HEK293T (cell line): ENCODE data around the gene FAM3D.

ENCODE experiments used
- CTCF ChIA-PET: fragments of 350-600 bp; formaldehyde crosslinking; extraction: SDS; loops from one replicate; lab custom pipeline; 2021; ENCODE audit warnings: antibody characterized with exemption, inconsistent platforms; lab: Yijun Ruan, JAX
- POLR2A ChIA-PET: fragments of 350-600 bp; formaldehyde crosslinking; extraction: SDS; loops from one replicate; lab custom pipeline; 2020; ENCODE audit warnings: antibody characterized with exemption, inconsistent platforms; lab: Yijun Ruan, JAX
- DNase-seq: peaks from one replicate; pipeline ENCODE4 v3.0.0; 2012; ENCODE audit warnings: mixed read lengths; ENCODE audit errors: extremely low spot score
- ARNT ChIP-seq: fragments of 450-650 bp; IDR thresholded peaks from 2 replicates; pipeline ENCODE4 v1.6.1; 2017; ENCODE audit warnings: mild to moderate bottlenecking
- BHLHE40 ChIP-seq: fragments of 450-650 bp; IDR thresholded peaks from 2 replicates; pipeline ENCODE4 v1.6.1; 2016; ENCODE audit warnings: mild to moderate bottlenecking, moderate library complexity, borderline replicate concordance
- CTBP1 ChIP-seq: fragments of 450-650 bp; IDR thresholded peaks from 2 replicates; pipeline ENCODE4 v1.6.1; 2016; ENCODE audit warnings: borderline replicate concordance
- ELF4 ChIP-seq: fragments of 450-650 bp; IDR thresholded peaks from 2 replicates; pipeline ENCODE4 v1.6.1; 2017; ENCODE audit warnings: antibody characterized with exemption
- FOXA1 ChIP-seq: fragments of 450-650 bp; IDR thresholded peaks from 2 replicates; pipeline ENCODE4 v1.6.1; 2016; ENCODE audit warnings: mild to moderate bottlenecking
- FOXK2 ChIP-seq: fragments of 450-650 bp; IDR thresholded peaks from 2 replicates; pipeline ENCODE4 v1.6.1; 2016; ENCODE audit warnings: mild to moderate bottlenecking
- FOXM1 ChIP-seq: fragments of 450-650 bp; IDR thresholded peaks from 2 replicates; pipeline ENCODE4 v1.6.1; 2017; ENCODE audit warnings: mild to moderate bottlenecking, borderline replicate concordance
- HDGF ChIP-seq: fragments of 450-650 bp; IDR thresholded peaks from 2 replicates; pipeline ENCODE4 v1.6.1; 2017; ENCODE audit warnings: antibody characterized with exemption, borderline replicate concordance
- L3MBTL2 ChIP-seq: fragments of 450-650 bp; conservative IDR thresholded peaks from 2 replicates; pipeline ENCODE4 v1.6.1; 2016; ENCODE audit warnings: mild to moderate bottlenecking
- LEF1 ChIP-seq: fragments of 450-650 bp; IDR thresholded peaks from 2 replicates; pipeline ENCODE4 v1.6.1; 2017; ENCODE audit warnings: mild to moderate bottlenecking, borderline replicate concordance
- NFRKB ChIP-seq: fragments of 450-650 bp; IDR thresholded peaks from 2 replicates; pipeline ENCODE4 v1.6.1; 2016; ENCODE audit warnings: mild to moderate bottlenecking, moderate library complexity
- SP1 ChIP-seq: fragments of 450-650 bp; IDR thresholded peaks from 2 replicates; pipeline ENCODE4 v1.6.1; 2017
- SUZ12 ChIP-seq: fragments of 450-650 bp; IDR thresholded peaks from 2 replicates; pipeline ENCODE4 v1.6.1; 2016; ENCODE audit warnings: mild to moderate bottlenecking
- TARDBP ChIP-seq: fragments of 450-650 bp; IDR thresholded peaks from 2 replicates; pipeline ENCODE4 v1.6.1; 2016
- ZNF384 ChIP-seq: fragments of 450-650 bp; IDR thresholded peaks from 2 replicates; pipeline ENCODE4 v1.6.1; 2016
- TF ChIP-seq, protein P1 (sequence below): fragments of 450-650 bp; IDR thresholded peaks from 2 replicates; pipeline ENCODE4 v1.6.1; 2016

Gene FAM3D

DNA sequence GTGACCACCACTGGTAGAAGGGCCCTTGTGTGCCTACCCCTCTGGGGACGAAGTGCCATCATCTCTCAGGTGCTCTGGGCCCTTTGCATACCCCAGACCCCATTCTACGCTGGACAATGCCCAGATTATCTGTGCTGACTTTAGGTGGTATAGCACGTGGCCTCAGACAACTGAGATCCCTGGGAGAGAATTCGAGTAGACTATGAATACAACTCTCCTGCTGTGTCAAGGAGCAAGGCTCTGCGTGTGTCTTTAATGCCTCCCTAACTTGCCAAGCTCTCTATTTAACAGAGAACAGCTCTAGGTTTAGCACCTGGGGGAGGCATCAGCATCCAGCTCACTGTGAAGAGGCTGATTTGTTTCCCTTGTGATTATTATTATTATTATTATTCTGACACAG is 29.1 kb downstream of the FAM3D start:
- no peak for DNase-seq
- TF ChIP-seq L3MBTL2: no peak
- TF ChIP-seq, protein P1, sequence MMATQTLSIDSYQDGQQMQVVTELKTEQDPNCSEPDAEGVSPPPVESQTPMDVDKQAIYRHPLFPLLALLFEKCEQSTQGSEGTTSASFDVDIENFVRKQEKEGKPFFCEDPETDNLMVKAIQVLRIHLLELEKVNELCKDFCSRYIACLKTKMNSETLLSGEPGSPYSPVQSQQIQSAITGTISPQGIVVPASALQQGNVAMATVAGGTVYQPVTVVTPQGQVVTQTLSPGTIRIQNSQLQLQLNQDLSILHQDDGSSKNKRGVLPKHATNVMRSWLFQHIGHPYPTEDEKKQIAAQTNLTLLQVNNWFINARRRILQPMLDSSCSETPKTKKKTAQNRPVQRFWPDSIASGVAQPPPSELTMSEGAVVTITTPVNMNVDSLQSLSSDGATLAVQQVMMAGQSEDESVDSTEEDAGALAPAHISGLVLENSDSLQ: no peak
- TF ChIP-seq HDGF: no peak
- no peak for TF ChIP-seq NFRKB
- TF ChIP-seq LEF1: no peak
- TF ChIP-seq FOXK2: no peak
- TF ChIP-seq SP1: no peak
- TF ChIP-seq TARDBP: no peak
- no peak for TF ChIP-seq ARNT
- TF ChIP-seq ZNF384: no peak
- no peak for TF ChIP-seq FOXA1
- TF ChIP-seq ELF4: no peak
- no peak for TF ChIP-seq BHLHE40
- no peak for TF ChIP-seq FOXM1
- ChIA-PET CTCF (interaction anchor here (0.6 kb wide), 1 partner anchor 378 kb away, joined by 3 read pairs; no protein-coding TSS in a partner anchor), POLR2A (no interaction called here)

DNA sequence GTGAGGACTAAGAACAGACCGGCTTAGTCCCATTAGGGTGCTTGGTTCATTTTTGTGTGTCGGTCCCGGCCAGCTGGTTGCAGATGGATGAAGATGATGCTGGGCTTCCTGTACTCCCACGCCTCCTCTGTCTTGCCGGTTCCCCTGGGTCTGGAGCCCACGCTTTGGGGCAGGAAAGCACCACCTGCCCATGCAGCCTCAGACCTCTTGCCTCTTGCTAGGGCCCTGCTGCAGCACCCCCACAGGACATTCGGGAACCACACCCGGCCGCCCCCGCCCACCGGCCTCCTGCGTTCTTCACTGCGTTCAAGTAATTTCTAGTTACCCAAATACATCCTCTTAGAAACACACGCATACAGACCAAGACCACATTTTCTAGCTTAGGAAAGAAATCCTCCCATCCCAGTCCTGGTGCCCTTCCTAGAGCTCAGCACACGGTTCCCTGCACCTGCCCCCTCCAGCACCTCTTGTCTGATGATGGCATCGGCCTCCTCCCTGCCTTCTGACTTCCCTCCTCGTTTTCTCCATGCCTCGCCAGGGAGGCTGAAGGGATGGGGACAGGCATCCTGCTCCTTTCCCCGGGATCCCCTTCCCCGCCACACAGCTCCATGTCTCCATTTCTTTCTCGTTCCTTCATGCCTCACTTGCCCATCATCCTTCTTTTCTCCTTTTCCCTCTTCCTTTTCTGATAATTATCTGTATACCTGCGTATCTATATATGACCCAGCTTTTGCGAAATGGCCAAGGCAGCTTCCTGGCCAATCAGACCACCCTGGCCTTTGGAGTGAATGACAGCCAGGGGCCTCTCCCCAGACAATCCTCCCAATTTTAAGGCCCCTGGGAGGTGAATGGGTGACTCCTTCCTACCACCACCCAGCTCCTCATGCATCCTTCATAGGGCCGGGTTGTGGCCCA is 30.9 kb downstream of the FAM3D start:
- no peak for DNase-seq
- TF ChIP-seq NFRKB (no peak), SUZ12 (no peak), FOXM1 (no peak), FOXK2 (no peak), TARDBP (no peak), FOXA1 (no peak), ARNT (no peak), SP1 (no peak), ZNF384 (no peak), BHLHE40 (no peak), LEF1 (no peak)
- TF ChIP-seq, protein P1: no peak
- ChIA-PET POLR2A (no interaction called here), CTCF (interaction anchor here (1.5 kb wide), 1 partner anchor 68 kb away, joined by 3 read pairs; no protein-coding TSS in a partner anchor)

GRCh38 chr3:58633157-58633865 is 33.3 kb downstream of the FAM3D start:
- no peak for DNase-seq
- TF ChIP-seq L3MBTL2: no peak
- no peak for TF ChIP-seq CTBP1
- no peak for TF ChIP-seq BHLHE40
- no peak for TF ChIP-seq HDGF
- TF ChIP-seq TARDBP: no peak
- TF ChIP-seq FOXK2: no peak
- no peak for TF ChIP-seq SP1
- TF ChIP-seq LEF1: no peak
- TF ChIP-seq NFRKB: no peak
- TF ChIP-seq SUZ12: no peak
- TF ChIP-seq, protein P1: no peak
- no peak for TF ChIP-seq FOXA1
- TF ChIP-seq FOXM1: no peak
- no peak for TF ChIP-seq ELF4
- TF ChIP-seq ZNF384: no peak
- no peak for TF ChIP-seq ARNT
- ChIA-PET POLR2A (no interaction called here), CTCF (interaction anchor here (0.7 kb wide), 1 partner anchor 72 kb away, joined by 4 read pairs; no protein-coding TSS in a partner anchor)

DNA sequence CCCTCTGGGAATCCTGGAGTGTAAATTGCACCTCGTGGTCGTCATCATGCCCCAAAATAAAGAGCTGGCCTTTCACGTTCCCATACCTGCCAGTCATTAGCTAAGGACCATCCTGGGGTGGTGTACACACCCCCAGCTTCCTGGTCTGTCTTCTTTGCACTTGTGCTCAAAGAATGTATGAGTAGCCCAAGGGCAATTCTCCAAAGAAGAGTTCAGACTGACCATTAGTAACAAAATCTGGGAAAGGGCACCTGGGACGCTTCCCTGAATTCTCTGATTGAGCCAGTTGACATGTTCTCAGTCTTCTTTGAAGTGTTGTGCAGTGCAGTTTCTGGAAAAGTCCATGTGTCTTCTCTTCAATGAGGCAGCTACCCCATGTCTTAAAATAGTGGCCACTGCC is 34.8 kb downstream of the FAM3D start:
- TF ChIP-seq TARDBP: no peak
- TF ChIP-seq BHLHE40: no peak
- POLR2A ChIA-PET: no interaction called here
- CTCF ChIA-PET: interaction anchor here (0.6 to 3.3 kb wide), 3 partner anchors 64 to 309 kb away, joined by 3 to 50 read pairs (median 3); no protein-coding TSS in a partner anchor
- no peak for DNase-seq

GRCh38 chr3:58630710-58631092 is 35.9 kb downstream of the FAM3D start:
- DNase-seq: no peak
- no peak for TF ChIP-seq BHLHE40
- no peak for TF ChIP-seq LEF1
- TF ChIP-seq L3MBTL2: no peak
- no peak for TF ChIP-seq NFRKB
- TF ChIP-seq FOXK2: no peak
- TF ChIP-seq CTBP1: no peak
- TF ChIP-seq SUZ12: no peak
- TF ChIP-seq ARNT: no peak
- TF ChIP-seq, protein P1: no peak
- no peak for TF ChIP-seq FOXA1
- no peak for TF ChIP-seq HDGF
- TF ChIP-seq FOXM1: no peak
- TF ChIP-seq ZNF384: no peak
- TF ChIP-seq SP1: no peak
- TF ChIP-seq TARDBP: no peak
- POLR2A ChIA-PET: interaction anchor here (1.0 kb wide), 1 partner anchor 61 kb away, joined by 3 read pairs; no protein-coding TSS in a partner anchor
- CTCF ChIA-PET: interaction anchor here (0.7 to 3.3 kb wide), 11 partner anchors 9 to 590 kb away, joined by 3 to 50 read pairs (median 3); partner anchors contain the start of genes ACOX2 and FAM107A
